Activated T-helper 9 cell treated with anti-CD3 and anti-CD28 coated beads, Interleukin-2, amount 50 U/mL, for 16 hours (primary cell): ENCODE measurements around the gene ARMC9.
"Not testable (repeated sequence)": the region's sequence is repeated elsewhere in the genome, so short reads cannot be mapped to it uniquely, and the experiment has no call there.

Experiments
- DNase-seq: peaks from one replicate; pipeline ENCODE4 v3.0.0-alpha.2; 2020; ENCODE audit warnings: low read depth

The ARMC9 gene

GRCh38 chr2:231364061-231364460 lies 165.6 kb downstream of the ARMC9 start:
- no peak for DNase-seq

DNA sequence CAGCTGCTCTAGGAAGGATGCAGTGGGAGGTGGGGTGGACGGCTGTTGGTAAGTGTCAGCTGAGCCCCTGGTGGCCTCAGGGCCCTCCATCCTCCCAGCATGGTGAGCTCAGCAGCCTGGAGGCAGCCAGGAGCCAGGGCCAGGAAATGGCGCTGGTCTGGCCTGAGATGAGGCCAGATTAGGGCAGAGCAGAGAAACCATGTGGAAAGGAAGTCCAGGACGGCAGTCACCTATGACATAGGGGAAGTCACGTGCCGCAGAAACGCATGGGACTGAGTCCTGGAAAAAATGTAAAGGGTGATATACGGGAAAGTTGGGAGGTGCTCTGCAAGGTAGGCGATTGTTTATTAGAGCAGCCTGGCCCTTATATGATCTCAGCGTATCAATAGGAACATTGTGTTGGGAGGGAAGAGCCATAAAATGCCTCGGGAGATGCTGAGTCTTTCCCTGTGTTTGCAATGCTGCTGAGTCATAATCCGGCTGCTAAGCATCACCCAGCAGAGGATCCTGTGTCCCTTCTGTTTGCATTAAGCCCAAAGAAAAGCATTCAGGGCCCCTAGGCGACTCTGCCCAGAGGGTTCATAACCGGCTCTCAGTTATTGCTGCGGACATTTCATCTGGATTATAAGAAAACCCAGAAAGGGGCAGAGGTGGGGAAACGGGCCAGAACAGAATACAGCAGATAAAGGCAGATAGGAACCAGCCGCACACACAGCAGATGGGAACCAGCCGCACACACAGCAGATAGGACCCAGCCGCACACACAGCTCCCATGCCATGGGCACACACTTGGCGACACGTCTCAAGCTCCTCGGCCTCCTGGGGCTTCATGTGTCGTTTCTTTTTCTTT lies 166.8 kb downstream of the ARMC9 start:
- DNase-seq = no peak

GRCh38 chr2:231367178-231367577 lies 168.7 kb downstream of the ARMC9 start:
- no peak for DNase-seq

GRCh38 chr2:231369580-231370428 lies 171.4 kb downstream of the ARMC9 start:
- no peak for DNase-seq

- DNase-seq = no peak
Measured at GRCh38 chr2:231370429-231370748, 172.0 kb downstream of the ARMC9 start.

GRCh38 chr2:231370749-231371429 lies 172.5 kb downstream of the ARMC9 start:
- DNase-seq = no peak

GRCh38 chr2:231371430-231372054 lies 173.1 kb downstream of the ARMC9 start:
- DNase-seq = no peak

DNA sequence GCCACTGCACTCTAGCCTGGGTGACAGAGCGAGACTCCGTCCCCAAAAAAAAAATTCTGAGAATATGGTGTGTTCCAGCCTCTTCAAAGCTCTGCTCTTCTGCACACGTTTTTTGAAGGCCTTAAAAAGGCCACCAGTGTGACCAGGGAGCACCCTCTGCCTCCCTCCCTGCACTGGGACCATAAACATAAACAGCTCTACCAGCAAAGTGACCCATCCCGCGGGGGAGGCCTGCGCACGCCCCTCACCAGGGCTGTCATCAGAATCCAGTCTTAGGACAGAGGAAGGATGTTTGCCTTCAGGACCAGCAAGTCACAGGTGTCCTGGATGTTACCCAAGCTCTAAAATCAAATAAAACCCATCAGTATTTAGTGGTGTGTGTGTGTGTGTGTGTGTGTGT lies 173.9 kb downstream of the ARMC9 start:
- no peak for DNase-seq

DNA sequence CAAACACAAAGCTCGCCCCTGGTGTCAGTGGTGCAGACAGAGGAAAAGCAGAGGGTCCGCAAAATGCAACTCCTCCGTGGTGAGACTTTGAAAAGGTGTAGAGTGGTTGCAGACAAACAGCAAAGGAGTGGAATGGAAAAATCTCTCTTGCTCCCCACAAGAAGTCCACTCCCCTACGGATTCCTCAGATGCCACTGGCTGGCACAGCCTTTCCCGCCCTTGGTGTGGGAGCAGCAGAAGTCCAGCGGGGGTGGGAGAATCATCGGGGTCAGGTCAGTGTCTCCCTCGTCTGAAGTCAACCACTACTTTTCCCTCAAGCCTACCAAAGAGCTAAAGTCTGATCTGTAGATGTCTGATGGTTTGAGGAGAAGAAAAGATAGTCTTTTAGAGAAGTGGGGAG lies 174.8 kb downstream of the ARMC9 start:
- DNase-seq = no peak

- no peak for DNase-seq
Measured at GRCh38 chr2:231373786-231374349, 175.4 kb downstream of the ARMC9 start.

- DNase-seq = no peak
Measured at GRCh38 chr2:231374771-231375170, 176.3 kb downstream of the ARMC9 start.

DNA sequence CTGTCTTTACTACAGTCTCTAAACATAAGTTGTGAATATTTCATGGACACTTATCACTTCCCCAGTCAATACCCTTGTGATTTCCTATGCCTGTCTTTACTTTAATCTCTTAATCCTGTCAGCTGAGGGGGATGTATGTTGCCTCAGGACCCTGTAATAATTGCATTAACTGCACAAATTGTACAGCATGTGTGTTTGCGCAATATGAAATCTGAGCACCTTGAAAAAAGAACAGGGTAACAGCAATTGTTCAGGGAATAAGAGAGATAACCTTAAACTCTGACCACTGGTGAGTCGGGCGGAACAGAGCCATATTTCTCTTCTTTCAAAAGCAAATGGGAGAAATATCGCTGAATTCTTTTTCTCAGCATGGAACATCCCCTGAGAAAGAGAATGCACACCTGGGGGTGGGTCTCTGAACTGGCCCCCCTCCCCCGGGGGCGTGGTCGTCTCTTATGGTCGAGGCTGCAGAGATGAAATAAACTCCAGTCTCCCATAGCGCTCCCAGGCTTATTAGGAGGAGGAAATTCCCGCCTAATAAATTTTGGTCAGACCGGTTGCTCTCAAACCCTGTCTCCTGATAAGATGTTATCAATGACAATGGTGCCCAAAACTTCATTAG lies 177.7 kb downstream of the ARMC9 start:
- DNase-seq = not testable (repeated sequence)

DNA sequence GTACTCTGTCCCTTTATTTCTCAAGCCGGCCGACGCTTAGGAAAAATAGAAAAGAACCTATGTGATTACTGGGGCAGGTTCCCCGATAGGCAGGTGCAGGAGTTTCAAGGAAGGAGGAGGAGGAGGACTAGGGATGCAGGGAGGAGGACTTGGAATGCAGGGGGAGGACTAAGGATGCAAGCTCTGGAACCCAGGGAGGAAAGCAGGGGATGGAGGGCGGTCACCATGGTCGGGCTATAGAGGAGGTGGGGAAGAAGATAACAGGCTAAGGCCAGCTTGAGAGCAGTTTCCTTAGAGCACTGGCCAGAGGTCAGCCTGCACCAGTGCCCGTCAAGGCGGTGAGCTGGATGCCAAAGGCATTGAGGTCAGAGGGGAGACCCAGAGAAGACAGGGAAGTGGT lies 178.4 kb downstream of the ARMC9 start:
- DNase-seq = no peak

GRCh38 chr2:231378026-231378722 lies 179.7 kb downstream of the ARMC9 start:
- DNase-seq = no peak

DNA sequence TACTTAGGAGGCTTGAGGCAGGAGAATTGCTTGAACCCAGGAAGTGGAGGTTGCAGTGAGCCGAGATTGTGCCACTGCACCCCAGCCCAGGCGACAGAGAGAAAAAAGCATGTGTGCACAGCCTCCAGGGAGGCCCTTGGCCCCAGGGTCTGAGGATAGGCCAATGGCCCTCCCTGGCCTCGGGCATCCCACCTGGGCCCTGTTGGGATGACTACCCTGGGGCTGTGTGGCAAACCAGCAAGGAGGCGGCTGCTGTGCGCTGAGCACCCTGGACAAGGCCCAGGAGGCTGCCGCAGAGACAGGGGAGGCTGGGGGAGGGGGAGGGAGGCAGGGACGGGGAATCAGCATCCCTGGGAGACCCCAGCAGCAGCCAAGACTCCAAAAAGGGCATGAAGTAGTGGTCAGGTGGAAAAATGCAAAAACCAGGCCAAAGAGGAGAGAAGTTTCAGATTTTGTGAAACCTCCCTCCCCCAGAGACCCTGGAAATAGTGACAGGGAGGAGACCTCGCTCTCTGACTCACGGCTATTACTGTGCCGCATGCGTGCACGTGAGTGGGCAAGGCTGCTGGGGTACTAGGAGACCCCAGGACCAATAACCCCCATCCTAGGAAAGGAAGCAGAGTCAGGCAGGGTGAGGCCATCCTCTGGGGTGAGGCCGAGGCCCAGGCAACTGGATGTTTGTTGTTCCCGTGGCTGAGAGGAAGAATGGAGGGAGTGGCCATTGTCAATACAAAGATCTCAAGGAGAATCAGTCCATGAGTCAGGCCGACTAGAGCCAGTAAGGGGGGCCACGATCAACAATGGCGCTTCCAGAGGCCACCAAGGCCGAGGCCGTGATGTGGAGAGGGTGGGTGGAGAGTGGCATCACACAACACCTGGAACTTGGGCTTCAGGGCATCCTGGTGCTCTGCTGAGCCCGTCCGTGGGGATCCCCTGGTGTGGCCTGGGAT lies 181.1 kb downstream of the ARMC9 start:
- DNase-seq = no peak

- no peak for DNase-seq
Measured at GRCh38 chr2:231380307-231380706, 181.9 kb downstream of the ARMC9 start.

- no peak for DNase-seq
Measured at GRCh38 chr2:231380991-231381847, 182.8 kb downstream of the ARMC9 start.

DNA sequence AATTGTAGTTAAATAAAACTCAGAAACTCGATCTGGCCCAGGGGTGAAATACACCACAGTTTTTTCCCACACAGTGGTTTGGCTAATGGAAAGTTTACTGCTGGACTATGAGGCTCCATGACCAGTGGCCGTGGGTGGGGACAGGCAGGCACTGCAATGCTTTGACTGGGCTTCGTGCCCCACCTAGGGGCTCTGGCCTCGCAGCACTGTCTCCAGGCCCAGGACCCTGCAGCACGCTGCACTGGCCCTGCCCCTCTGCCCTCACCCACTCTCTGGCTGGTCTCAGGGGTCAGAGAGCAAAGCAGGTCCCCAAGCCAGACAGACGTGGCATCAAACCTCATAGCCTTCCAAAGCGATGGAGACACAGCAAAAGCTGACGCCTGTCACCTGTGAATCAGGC lies 183.7 kb downstream of the ARMC9 start:
- DNase-seq = no peak
